NCI-H2081 (cell line): ENCODE data around the gene UMPS.
"Not testable (repeated sequence)": the region's sequence is repeated elsewhere in the genome, so short reads cannot be mapped to it uniquely, and the experiment has no call there.

Source experiments
- DNase-seq, 2 experiments: peaks; one replicate each; lab custom pipeline; 2025; lab: John Stamatoyannopoulos, UW

Gene UMPS

GRCh38 chr3:124780356-124780755, 50.1 kb downstream of the UMPS start:
- no peak for DNase-seq

- no peak for DNase-seq
Measured at GRCh38 chr3:124780761-124781475, 50.7 kb downstream of the UMPS start.

DNA sequence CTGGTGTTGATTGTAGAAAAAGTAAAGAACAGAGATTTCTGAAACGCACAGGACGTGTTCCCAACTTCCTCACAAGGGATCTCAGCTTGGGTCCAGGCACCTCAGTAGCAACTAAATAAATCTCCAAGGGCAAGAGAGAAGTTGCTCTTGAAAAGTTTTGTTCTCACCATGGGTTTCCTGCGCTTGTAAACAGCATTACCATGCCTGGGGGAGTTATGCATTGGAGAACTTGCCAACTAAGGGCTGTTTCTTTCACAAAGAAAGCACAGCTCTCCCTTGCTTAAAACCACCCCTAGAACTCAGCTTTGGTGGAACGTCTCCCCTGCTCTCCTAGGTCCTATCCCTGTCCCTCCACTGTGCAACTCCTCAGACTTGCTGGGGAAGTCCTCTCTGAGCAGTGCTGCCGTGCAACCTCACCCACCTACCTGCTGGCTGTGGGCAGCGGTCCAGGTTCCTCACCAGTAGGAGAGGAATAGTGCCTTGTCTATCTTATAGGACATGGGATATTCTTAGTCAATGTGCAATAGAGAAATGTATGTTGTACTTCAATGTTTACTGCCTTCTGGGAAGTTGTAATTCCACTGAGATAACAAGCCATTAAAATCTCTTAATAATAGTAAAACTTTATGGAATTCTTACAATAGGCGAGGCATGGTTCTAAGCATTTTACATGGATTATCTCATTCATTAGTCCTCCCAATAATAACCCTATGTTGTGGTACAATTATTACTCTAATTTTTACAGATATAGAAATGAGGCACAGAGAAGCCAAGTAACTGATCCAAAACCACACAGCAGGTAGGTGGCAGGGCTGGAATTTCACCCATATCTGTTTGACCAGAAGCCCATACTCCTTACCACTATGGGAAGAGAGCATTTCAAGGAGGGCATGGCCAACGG, 51.5 kb downstream of the UMPS start:
- no peak for DNase-seq

DNA sequence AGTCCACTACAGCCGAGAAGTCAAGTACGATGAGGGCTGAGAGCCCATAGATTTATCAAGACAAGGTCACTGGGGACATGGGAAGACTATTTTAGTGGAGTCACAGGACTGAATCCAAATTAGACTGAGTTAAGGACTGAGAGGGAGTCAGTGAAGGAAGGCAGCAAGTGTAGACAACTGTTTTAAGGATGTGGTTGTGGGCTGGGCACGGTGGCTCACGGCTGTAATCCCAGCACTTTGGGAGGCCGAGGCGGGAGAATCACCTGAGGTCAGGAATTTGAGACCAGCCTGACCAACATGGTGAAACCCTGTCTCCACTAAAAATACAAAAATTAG, 52.1 kb downstream of the UMPS start:
- DNase-seq = not testable (repeated sequence)

GRCh38 chr3:124783696-124784095, 53.4 kb downstream of the UMPS start:
- no peak for DNase-seq

- no peak for DNase-seq
Measured at GRCh38 chr3:124784686-124785382, 54.6 kb downstream of the UMPS start.

GRCh38 chr3:124785973-124786372, 55.7 kb downstream of the UMPS start:
- no peak for DNase-seq

DNA sequence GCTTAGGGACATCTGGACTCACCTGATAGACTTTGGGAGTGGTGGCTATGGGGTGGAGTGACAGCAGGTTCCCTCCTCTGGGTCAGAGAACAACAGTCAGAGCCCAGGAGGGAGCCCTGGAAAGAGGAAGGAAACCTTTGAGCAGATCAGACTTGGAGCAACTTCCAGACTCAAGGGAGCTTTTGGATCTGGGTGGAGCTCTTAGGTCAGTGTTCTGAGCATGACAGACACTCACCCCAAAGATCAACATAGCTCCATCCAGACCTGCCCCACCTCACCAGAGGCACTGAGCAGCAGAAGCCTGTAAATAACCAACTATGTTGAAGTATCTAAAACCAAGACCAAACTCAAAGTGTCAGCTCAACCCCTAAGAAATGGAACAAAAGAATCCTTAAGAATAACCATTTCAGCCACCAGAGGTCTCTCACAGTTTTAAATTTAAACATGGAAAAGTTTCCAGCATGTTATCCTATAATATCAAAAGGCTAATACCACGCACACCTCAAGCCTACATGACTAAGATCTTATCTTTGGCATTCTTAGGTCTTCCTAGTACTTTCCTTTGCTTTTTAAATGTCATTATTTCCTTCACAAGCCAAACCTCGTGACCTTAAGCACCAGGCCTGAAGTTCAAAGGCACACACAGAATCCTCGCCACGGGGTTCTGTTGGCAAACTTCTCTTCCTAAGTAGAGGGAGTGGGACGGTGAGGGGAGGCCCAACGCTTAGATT, 56.4 kb downstream of the UMPS start:
- no peak for DNase-seq

DNA sequence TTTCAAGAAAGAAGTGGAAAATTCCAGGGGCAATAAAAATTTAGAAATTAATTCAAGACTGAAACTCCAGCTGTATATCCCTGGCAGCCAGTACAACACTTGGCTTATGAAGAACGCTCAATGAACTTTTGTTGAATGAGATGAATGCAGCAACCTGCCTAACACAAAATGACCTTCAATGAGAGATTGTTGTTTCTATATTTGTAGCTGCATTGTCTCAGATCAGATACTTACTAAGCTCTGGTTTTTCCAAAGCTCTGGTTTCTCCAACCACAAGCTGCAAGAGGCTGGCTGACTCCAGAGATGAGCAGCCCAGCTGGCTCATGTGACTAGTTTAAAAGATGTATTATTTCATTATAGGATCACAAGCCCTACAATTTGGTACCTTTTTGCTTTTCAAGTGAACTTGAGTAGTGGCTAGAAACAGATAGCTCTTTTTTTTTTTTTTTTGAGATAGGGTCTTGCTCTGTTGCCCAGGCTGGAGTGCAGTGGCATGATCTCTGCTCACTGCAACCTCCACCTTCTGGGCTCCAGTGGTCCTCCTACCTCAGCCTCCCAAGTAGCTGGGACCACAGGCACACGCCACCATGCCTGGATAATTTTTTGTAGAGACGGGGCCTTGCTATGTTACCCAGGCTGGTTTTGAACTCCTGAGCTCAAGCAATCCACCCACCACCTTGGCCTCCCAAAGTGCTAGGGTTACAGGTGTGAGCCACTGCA, 57.4 kb downstream of the UMPS start:
- DNase-seq = no peak

- no peak for DNase-seq
Measured at GRCh38 chr3:124788254-124788745, 58.0 kb downstream of the UMPS start.

DNA sequence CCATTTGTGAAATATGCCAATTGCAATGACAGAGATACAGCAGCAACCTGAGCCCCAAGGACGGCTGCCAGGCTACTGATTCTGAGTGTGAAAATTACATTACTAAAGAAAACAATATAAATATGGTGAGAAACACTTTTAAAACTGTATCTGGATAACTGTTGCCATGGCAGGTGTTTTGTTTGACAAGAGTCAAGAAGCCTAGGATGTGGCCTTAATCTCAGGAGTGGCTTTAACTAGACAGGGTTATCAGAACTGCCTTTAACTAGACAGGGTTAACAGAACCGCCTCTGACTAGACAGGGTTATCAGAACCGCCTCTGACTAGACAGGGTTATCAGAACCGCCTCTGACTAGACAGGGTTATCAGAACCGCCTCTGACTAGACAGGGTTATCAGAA, 58.9 kb downstream of the UMPS start:
- DNase-seq = not testable (repeated sequence)

DNA sequence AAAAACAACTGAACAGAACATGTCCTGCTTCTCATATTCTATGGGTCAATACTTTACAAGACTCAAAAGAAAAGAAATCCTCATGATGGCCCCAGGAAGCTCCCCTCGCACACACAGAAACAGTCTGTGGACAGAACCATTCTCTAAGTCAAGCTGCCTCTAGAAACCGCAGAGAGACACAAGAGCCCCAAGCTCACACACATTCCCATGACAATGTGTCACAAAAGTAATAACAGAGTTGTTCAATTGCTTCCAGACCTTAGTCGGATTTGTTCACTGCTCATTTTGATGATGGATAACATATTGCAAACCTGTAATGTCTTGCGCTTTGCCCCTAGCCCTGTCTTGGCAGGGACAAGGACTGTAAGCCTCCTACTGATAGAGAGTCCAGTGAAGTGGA, 60.9 kb downstream of the UMPS start:
- no peak for DNase-seq

DNA sequence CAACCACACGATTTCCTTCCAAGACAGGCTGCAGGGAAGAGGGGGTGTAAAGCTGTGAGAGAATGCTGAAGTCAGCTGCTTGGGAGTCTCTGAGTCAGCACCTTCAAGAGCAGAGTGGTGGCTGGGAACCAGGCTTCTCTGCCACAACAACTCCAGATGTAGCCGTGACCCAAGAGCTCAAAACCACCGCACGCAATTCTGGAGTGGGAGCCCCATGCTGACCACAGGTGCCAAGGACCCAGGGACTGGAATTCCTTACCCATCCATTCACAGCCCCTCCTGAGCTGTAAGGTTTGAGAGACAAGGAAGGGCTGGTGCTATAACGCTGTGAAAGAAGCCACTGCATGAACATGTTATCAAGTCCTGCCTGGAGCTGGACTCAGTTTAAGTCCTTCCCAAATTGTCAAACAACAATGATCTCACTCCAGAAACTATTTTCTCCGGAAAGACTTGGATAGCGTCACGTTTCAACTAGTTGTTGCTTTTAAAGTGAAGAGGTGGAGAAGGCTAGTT, 61.4 kb downstream of the UMPS start:
- DNase-seq = no peak

DNA sequence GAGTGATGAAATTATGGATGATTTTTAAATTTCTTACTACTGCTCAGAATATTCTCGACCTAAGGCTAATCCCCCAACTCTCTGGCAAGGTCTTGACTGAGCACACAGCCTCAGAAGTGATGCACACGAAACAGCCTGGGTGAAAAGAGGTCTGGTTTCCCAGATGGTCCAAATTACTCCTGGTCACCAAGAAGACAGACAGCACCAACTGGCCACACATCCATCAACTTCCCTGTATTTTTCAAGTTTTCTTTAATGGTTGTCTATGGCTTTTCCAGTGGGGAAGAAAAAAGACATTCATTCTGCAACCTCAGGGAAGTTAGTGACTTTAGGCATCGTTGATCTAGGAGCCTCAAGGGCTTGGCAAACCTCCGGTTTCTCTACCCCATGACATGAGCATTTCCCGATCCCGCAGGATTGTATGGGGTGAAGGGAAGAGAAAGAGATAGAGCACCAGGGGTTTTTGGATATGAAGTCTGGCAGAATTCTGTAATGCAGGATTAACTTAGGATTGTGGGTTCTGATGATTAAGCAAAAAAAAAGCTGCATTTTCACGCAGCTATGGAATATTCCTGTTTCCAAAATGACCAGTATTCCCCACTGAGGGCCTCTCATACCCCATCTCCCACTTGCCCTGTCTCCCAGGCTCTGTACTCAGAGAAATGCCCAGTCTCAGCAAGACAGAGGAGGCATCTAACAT, 62.2 kb downstream of the UMPS start:
- DNase-seq = no peak

- DNase-seq = no peak
Measured at GRCh38 chr3:124793054-124793739, 62.9 kb downstream of the UMPS start.

- no peak for DNase-seq
Measured at GRCh38 chr3:124796477-124796876, 66.2 kb downstream of the UMPS start.

DNA sequence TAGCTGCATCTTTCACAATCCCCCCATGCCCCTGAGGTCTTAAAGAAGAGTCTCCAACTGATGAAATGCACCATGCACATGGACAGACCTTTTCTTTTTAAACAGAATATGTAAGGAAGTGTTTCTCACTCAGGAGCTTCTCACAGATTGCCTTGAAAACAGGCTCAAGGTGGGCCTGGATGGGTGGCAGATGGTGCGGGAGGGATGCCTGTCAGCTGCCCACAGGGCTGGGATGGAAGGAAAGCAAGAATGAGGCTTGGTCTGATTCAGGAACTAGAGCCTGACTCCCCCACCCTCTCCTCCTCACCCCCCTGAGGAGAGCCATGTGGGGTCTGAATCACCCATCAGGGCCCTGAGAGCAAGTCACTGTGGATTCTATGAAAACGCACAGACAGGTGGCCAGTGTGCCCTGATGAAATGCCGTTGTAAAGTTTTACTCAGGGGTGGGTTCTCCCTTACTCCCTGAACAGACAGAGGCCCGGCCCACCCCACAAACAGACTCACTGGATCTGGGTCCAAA, 67.2 kb downstream of the UMPS start:
- DNase-seq = no peak
